ENCODE data around the gene MGLL.

MGLL gene

DNA sequence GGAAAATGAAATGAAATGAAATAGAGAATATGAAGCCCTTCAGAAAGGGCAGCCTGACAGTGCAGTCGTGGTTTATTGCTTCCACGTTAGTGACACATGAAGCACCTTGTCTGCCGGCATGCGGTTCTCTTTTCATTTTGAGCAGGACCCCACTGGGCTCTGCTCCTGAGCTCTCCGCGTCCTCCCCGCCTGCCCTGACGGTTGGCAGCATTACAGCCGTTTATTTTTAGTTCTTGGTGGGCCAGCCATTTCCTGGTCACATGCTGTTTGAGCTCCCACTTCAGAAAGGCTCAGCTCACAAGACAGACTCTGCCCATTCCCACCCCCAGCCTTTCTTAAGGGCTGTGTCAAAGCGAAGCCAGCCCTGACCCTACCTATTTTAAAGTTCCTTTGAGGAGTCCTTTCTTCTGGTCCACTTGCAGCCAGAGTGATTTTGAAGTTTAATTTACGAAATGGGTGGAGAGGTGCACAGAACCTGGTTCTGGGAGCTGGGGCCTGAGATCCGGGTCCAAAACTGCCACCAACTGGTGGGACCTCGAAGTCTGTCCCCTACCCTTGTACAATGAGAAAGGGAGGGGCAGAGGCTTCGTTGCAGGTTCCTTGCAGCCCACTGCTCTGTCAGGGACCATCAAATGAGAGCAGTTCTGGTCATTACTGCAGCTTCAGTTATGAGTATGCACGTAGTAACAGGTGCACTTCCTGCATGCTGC is 60.1 kb downstream of the MGLL start:
- in situ Hi-C loops (cut with HindIII; ENCODE audit: low sequenced_read_pairs) = no loop called here

DNA sequence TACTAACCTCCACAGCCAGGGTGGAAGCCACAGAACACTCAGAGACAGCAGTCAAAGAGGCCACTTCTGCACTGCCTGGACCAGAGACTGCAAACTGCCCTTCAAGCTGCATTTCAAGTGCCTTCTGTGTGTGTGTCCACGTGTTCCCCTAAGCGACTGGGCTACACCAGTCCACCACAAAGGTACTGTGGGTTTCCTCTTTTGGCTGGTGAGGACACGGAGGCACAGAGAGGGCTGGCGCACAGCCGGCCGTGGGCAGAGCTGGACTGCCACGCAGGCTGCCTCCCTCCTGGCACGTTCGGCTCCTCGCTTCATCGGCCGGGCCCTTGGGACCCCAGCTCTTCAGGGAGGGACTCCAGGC is 60.9 kb downstream of the MGLL start:
- in situ Hi-C loops (cut with HindIII; ENCODE audit: low sequenced_read_pairs) = no loop called here

- in situ Hi-C loops (cut with HindIII; ENCODE audit: low sequenced_read_pairs) = no loop called here
Measured at GRCh38 chr3:127760791-127761440, 61.4 kb downstream of the MGLL start.

- in situ Hi-C loops (cut with HindIII; ENCODE audit: low sequenced_read_pairs) = no loop called here
Measured at GRCh38 chr3:127760361-127760760, 62.0 kb downstream of the MGLL start.

DNA sequence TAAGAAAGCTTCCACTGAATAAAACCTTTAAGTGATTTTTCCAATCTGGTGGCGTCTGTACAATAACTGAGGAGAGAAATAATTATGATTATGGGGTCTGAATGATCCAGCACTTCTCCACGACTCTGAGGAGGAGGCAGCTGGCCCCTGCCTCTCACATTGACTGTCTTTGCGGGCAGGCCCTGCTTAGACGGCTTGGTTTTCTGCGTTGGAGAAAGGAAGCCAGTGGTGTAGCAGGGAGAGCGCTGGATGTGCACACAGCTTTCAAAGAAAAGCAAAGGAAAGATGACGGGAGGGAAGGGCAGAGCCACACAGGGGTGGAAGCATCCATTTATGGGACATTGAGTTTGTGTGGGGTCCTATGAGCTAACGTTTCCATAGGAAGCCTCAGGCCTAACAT is 62.5 kb downstream of the MGLL start:
- in situ Hi-C loops (cut with HindIII; ENCODE audit: low sequenced_read_pairs) = no loop called here

DNA sequence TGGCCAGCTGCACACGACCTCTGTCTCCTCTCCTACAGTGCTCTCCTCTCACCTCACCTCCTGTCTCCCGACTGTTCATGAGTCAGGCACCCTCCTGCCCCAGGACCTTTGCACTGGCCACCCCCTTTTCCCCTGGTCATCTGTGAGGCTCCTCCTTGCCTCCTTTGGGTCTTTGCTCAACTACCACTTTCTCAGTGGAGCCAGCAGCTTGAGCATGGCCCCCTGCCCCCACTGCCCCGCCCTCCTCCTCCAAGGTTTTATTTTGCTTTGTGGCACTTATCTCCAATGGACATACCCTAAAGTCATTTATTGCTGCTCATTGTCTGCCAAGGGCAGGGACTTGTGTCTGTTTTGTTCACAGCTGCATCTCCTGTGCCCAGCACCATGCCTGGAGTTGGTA is 64.3 kb downstream of the MGLL start:
- in situ Hi-C loops (cut with HindIII; ENCODE audit: low sequenced_read_pairs) = no loop called here

- in situ Hi-C loops (cut with HindIII; ENCODE audit: low sequenced_read_pairs) = no loop called here
Measured at GRCh38 chr3:127755305-127755681, 67.0 kb downstream of the MGLL start.

GRCh38 chr3:127754411-127755304 is 67.7 kb downstream of the MGLL start:
- in situ Hi-C loops (cut with HindIII; ENCODE audit: low sequenced_read_pairs) = no loop called here

DNA sequence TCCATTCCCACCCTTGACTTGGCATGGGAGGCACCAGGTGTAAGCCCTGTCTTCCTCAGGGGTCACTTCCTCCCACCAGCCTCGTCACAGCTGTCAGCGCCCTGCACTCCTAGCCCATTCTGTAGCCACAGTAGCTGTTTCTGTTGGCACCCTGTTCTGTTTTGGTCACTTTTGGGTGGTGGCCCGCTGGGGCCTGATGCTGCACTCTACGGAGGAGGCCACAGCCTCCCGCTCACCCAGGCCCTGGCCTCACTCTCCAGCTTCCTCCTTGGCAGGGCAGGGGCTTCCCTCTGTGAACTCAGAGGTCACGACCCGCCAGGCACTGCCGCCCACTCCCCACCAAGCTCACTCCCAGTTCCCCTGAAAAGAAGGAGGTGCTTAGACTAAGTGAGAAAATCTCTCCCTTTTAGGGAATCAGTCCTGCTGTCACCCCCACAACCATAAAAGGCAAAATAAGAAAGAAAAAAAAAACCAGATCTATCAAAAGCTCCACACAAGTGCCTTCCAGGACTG is 68.4 kb downstream of the MGLL start:
- in situ Hi-C loops (cut with HindIII; ENCODE audit: low sequenced_read_pairs) = no loop called here

- in situ Hi-C loops (cut with HindIII; ENCODE audit: low sequenced_read_pairs) = no loop called here
Measured at GRCh38 chr3:127753338-127753737, 69.0 kb downstream of the MGLL start.

DNA sequence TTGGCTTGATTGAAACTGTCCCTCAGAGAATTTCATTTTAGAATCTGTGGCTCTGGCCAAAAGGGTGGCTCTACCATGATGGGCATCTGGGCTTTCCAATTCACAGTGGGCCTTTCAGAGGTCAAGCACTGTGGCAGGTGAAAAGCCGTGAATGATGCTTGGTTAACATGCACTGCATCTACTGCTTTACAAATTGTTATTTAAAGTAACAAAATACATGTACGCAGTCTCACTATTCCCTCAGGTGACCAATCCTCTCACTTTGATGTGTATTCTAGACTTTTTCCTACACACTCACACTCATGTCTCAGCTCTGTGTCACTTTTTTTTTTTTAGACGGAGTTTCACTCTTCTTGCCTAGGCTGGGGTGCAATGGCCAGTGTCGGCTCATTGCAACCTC is 70.5 kb downstream of the MGLL start:
- in situ Hi-C loops (cut with HindIII; ENCODE audit: low sequenced_read_pairs) = no loop called here

DNA sequence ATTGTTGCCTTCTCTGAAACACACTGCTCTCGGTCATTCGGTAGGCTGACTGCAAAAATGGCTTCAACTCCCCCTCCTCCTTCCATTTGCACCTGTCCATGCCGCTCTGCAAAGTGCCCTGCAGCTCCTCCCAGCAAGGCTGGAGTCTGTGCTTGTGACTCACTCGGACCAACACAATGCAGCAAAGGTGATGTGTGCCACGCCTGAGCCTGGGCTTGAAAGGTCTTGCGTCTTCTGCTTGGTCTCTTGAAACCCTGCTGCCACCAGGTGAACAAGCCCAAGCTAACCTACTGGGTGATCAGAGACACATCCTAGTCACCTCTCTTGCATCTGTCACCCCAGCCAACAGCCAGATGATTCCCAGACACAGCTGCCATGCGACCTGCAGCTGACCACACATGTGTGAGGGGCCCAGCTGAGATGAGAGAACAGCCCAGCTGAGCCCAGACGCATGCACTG is 71.1 kb downstream of the MGLL start:
- in situ Hi-C loops (cut with HindIII; ENCODE audit: low sequenced_read_pairs) = no loop called here

DNA sequence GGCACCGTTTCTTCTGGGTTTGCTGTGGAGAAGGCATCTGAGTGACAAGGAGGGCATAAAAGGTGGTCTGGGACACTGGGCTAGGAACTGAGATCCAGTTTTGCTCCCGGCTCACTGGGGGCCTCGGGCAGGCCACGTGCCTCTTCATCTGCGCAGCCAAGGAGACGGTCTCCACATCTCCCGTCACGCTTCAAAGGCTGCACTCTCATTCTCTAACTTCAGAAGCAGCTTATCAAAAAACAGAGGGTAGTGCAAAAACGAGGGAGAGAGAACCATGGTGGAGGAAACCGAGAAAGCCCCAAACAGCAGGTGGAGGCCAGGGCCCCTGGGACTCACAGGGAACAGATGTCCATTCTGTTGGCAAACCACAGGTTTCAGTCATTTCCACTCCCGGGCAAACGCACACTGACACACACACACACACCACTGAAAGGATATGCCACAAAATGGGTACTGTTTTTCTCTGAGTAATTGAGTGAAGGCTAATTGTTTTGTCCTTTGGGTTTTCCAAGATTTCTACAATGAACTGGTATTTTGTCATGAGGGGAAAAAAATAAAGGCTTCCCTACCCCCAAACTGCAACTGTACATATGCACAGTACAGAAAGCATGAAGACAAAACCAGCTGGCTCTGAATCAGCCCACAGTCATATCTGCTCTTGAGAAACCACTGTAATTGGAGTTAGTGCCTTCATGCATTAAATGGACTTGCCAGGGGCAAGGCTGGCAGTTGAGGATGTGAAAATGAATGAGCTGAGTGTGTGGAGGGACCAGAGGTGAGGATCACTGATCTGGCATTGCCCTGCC is 71.9 kb downstream of the MGLL start:
- in situ Hi-C loops (cut with HindIII; ENCODE audit: low sequenced_read_pairs) = no loop called here

DNA sequence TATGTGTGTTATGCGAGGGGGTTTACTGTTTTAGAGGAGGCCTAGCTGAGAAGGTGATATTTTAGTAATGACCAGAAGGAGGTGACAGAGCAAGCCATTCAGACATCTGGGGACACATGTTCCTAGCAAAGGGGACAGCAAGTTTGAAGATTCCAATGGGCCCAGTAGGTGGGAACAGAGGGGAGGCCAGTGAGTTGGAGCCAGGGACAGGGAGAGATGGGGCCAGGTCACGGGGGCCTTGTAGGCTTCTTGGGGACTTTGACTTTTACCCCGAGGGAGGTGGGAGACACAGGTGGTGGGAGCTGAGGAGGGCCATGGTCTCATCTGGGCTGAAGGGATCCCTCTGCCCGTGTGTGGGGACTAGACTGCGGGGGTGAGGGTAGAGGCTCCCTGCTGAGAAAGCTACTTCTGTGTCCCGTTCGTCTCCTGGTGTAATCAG is 72.5 kb downstream of the MGLL start:
- in situ Hi-C loops (cut with HindIII; ENCODE audit: low sequenced_read_pairs) = no loop called here

GRCh38 chr3:127749361-127749760 is 73.0 kb downstream of the MGLL start:
- in situ Hi-C loops (cut with HindIII; ENCODE audit: low sequenced_read_pairs) = no loop called here

DNA sequence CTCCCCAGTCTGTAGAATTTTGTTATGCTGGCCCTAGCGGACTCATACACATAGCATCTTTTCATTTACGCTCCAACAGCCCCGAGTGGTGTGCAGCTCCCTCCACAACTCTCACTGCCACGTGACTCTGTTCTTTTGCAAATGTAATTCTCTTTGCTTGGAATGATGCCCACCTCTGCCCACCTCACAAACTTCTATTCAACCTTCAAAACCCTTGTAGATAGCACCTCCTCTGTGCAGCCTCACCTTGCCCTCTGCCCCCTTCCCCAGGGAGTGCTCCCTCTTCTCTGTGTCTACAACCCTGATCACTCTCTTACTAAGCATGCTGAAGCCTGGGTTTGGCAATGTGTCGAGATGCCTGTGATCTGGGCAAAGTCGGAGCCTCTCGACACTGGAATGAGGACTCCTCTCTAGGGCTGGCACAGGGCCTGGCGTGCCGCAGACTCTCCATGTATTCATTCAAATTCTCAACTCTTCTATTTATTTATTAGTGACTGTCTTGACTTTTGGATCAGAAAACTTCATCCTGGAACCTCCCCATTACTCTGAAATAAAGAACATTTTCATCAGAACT is 73.5 kb downstream of the MGLL start:
- in situ Hi-C loops (cut with HindIII; ENCODE audit: low sequenced_read_pairs) = no loop called here

GRCh38 chr3:127747751-127748521 is 74.4 kb downstream of the MGLL start:
- in situ Hi-C loops (cut with HindIII; ENCODE audit: low sequenced_read_pairs) = no loop called here

DNA sequence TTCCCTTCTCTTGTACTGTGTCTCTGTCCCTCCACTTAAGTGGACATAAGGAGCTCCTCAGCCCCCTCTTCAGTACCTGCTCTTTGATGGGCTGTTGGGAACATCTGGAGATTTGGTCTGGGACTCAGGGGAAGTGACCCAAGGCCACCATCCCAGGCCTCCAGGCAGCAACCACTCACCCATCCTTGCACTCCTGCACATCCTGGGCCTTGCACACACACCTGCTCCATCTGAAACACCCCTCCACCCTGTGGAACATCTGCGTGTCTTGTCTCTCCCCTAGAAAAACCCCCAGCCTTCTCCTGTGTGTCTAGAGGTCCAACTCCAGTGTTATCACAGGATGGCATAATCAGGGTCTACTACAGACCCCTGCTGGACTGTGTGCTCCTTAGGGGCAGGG is 75.2 kb downstream of the MGLL start:
- in situ Hi-C loops (cut with HindIII; ENCODE audit: low sequenced_read_pairs) = no loop called here

- in situ Hi-C loops (cut with HindIII; ENCODE audit: low sequenced_read_pairs) = no loop called here
Measured at GRCh38 chr3:127746400-127747057, 75.8 kb downstream of the MGLL start.

All from DLD1 (cell line).